ENCODE measurements around the gene CRIP2. TPM values are rescaled to one million over a fixed set of nuclear protein-coding genes. Genes with fewer than 3 reads are reported as not detected.

CRIP2 gene
- total RNA-seq, 4 donors from 2014 or later = 31.4 to 47.1 (median 38.8) TPM

DNA sequence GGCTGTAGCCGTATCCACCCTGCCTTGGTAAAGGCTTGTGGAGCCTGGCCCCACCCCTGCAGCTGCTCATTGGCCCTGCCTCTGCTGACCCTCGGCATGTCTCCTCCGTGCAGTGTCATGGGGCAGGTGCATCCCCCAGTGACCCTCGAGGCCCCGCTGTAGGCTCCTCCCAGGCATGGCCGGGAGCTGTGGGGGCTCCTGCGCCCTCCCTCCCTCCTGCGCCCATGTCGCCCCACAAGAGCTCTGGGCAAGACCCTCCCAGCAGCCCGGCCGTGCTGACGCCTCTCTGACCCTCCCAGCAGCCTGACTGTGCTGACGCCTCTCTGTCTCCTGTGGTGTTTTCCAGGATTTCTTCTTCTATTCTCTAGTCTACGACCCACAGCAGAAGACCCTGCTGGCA lies 20.8 kb upstream of the CRIP2 start:
- no peak overlapping the region for H3K4me3 ChIP-seq
- no peaks in the 10 kb centered on the region for H3K9me3 ChIP-seq
- TF ChIP-seq, protein P1, sequence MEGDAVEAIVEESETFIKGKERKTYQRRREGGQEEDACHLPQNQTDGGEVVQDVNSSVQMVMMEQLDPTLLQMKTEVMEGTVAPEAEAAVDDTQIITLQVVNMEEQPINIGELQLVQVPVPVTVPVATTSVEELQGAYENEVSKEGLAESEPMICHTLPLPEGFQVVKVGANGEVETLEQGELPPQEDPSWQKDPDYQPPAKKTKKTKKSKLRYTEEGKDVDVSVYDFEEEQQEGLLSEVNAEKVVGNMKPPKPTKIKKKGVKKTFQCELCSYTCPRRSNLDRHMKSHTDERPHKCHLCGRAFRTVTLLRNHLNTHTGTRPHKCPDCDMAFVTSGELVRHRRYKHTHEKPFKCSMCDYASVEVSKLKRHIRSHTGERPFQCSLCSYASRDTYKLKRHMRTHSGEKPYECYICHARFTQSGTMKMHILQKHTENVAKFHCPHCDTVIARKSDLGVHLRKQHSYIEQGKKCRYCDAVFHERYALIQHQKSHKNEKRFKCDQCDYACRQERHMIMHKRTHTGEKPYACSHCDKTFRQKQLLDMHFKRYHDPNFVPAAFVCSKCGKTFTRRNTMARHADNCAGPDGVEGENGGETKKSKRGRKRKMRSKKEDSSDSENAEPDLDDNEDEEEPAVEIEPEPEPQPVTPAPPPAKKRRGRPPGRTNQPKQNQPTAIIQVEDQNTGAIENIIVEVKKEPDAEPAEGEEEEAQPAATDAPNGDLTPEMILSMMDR (IDR thresholded peaks at IDR 0.05 in 4 of 5, conservative IDR thresholded peaks at IDR 0.05 in 1 of 5) = no peak
- TF ChIP-seq POLR2A (IDR thresholded peaks at IDR 0.05) = no peak
- intact Hi-C loops (cut with DNase I; ENCODE audit: low total_unique reads) (no loop called here), in situ Hi-C loops (cut with MboI; ENCODE audit: low sequenced_read_pairs in 4 of 4) (no loop called here)
- ATAC-seq (no peak), DNase-seq (no peak)
- no peaks in the 10 kb centered on the region for H3K27me3 ChIP-seq
- H3K36me3 ChIP-seq = peaks cover 0 to 43% of the 10 kb centered on the region in 2 donors
- H3K27ac ChIP-seq = no peak overlapping the region
- peaks cover under 1 to 3% of the 10 kb centered on the region in 2 donors for H3K4me1 ChIP-seq

DNA sequence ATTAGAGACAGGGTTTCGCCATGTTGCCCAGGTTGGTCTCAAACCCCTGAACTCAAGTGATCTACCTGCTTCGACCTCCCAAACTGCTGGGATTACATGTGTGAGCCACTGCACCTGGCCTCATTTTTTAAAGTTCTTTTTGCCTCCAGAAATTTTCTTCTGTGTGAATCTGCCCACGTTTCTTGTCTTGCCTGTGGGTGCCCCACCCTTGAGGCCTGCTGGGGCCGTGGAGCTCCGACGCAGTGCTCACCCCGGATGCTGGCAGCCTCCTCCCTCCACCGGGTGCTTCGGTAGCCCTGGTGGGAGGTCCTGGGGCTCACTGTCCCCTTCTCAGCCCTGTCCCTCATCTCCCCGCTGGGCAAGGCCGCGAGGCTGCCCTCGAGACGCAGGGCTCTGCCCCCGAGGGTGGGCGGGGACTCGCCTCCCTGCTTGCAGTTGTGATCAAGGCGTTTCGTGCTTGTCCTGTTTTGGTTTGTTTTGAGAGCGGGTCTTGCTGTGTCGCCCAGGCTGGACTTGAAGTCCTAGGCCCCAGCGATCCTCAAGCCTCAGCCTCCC lies 19.5 kb upstream of the CRIP2 start:
- ATAC-seq = no peak
- Histone ChIP-seq H3K9me3 (no peaks in the 10 kb centered on the region), H3K36me3 (peaks cover 0 to 38% of the 10 kb centered on the region in 2 donors), H3K27ac (no peak overlapping the region), H3K4me1 (no peaks in the 10 kb centered on the region), H3K27me3 (no peaks in the 10 kb centered on the region), H3K4me3 (no peak overlapping the region)
- TF ChIP-seq POLR2A (IDR thresholded peaks at IDR 0.05) = no peak
- TF ChIP-seq, protein P1 (IDR thresholded peaks at IDR 0.05 in 4 of 5, conservative IDR thresholded peaks at IDR 0.05 in 1 of 5) = no peak
- in situ Hi-C loops (cut with MboI; ENCODE audit: low sequenced_read_pairs in 4 of 4) = no loop called here
- intact Hi-C loops (cut with DNase I; ENCODE audit: low total_unique reads) = no loop called here
- DNase-seq = no peak

- no peak for ATAC-seq
- no peaks in the 10 kb centered on the region for H3K4me1 ChIP-seq
Measured at GRCh38 chr14:105455766-105456660, 18.6 kb upstream of the CRIP2 start.

GRCh38 chr14:105456736-105457617 lies 17.6 kb upstream of the CRIP2 start:
- no peaks in the 10 kb centered on the region for H3K27me3 ChIP-seq
- no peaks in the 10 kb centered on the region for H3K9me3 ChIP-seq
- DNase-seq (no peak), ATAC-seq (peak; percentile 52 to 60)
- in situ Hi-C loops (cut with MboI; ENCODE audit: low sequenced_read_pairs in 4 of 4) (no loop called here), intact Hi-C loops (cut with DNase I; ENCODE audit: low total_unique reads) (no loop called here)
- H3K4me1 ChIP-seq = no peaks in the 10 kb centered on the region
- no peak for TF ChIP-seq POLR2A (IDR thresholded peaks at IDR 0.05)
- TF ChIP-seq, protein P1 (IDR thresholded peaks at IDR 0.05 in 4 of 5, conservative IDR thresholded peaks at IDR 0.05 in 1 of 5) = no peak
- no peak overlapping the region for H3K4me3 ChIP-seq
- H3K36me3 ChIP-seq = peaks cover 0 to 51% of the 10 kb centered on the region in 2 donors
- no peak overlapping the region for H3K27ac ChIP-seq

More at GRCh38 chr14:105455766-105456660, 18.6 kb upstream of the CRIP2 start:
- no peak for DNase-seq
- H3K4me3 ChIP-seq = no peak overlapping the region
- intact Hi-C loops (cut with DNase I; ENCODE audit: low total_unique reads) = no loop called here
- H3K27me3 ChIP-seq = no peaks in the 10 kb centered on the region
- in situ Hi-C loops (cut with MboI; ENCODE audit: low sequenced_read_pairs in 4 of 4) = no loop called here
- H3K36me3 ChIP-seq = peaks cover 0 to 44% of the 10 kb centered on the region in 2 donors
- no peak for TF ChIP-seq POLR2A (IDR thresholded peaks at IDR 0.05)
- TF ChIP-seq, protein P1 (IDR thresholded peaks at IDR 0.05 in 4 of 5, conservative IDR thresholded peaks at IDR 0.05 in 1 of 5) = no peak
- H3K9me3 ChIP-seq = no peaks in the 10 kb centered on the region
- H3K27ac ChIP-seq = no peak overlapping the region

All from gastrocnemius medialis (tissue), 4 donors.